ENCODE measurements around the gene KIF6.

Gene KIF6

GRCh38 chr6:39724787-39725631 lies at the start of gene KIF6:
Gene KIF6 (minus strand): TSS chr6:39725408. CDS start chr6:39725310, 98 bp downstream.
- peak within 1 kb of the TSS; percentile 63 for H3K4me3 ChIP-seq (replicated peaks; ENCODE audit: low read depth, low read length)
- no peak for TF ChIP-seq CTCF (IDR thresholded peaks at IDR 0.05; ENCODE audit: low read depth, low read length, missing control alignments)
- DNase-seq (ENCODE audit: extremely low read depth, low read depth): peak; percentile 69

- H3K4me3 ChIP-seq (replicated peaks; ENCODE audit: low read depth, low read length): no peak overlapping the region
- no peak for DNase-seq (ENCODE audit: extremely low read depth, low read depth)
- TF ChIP-seq CTCF (IDR thresholded peaks at IDR 0.05; ENCODE audit: low read depth, low read length, missing control alignments): no peak
These were observed 48.6 kb upstream of the KIF6 start for GRCh38 chr6:39773782-39774181.

GRCh38 chr6:39772559-39773273 lies 47.5 kb upstream of the KIF6 start:
- no peak for TF ChIP-seq CTCF (IDR thresholded peaks at IDR 0.05; ENCODE audit: low read depth, low read length, missing control alignments)
- H3K4me3 ChIP-seq (replicated peaks; ENCODE audit: low read depth, low read length): no peak overlapping the region
- no peak for DNase-seq (ENCODE audit: extremely low read depth, low read depth)

- DNase-seq (ENCODE audit: extremely low read depth, low read depth): no peak
- H3K4me3 ChIP-seq (replicated peaks; ENCODE audit: low read depth, low read length): no peak overlapping the region
- TF ChIP-seq CTCF (IDR thresholded peaks at IDR 0.05; ENCODE audit: low read depth, low read length, missing control alignments): no peak
These were observed 45.2 kb upstream of the KIF6 start for GRCh38 chr6:39770446-39770845.

- no peak for TF ChIP-seq CTCF (IDR thresholded peaks at IDR 0.05; ENCODE audit: low read depth, low read length, missing control alignments)
- H3K4me3 ChIP-seq (replicated peaks; ENCODE audit: low read depth, low read length): no peak overlapping the region
- DNase-seq (ENCODE audit: extremely low read depth, low read depth): no peak
These were observed 43.8 kb upstream of the KIF6 start for GRCh38 chr6:39769012-39769411.

- no peak for TF ChIP-seq CTCF (IDR thresholded peaks at IDR 0.05; ENCODE audit: low read depth, low read length, missing control alignments)
- no peak overlapping the region for H3K4me3 ChIP-seq (replicated peaks; ENCODE audit: low read depth, low read length)
- no peak for DNase-seq (ENCODE audit: extremely low read depth, low read depth)
These were observed 40.4 kb upstream of the KIF6 start for GRCh38 chr6:39765508-39766065.
